ENCODE measurements around the gene ASCC3.
"Not testable (repeated sequence)": the region's sequence is repeated elsewhere in the genome, so short reads cannot be mapped to it uniquely, and the experiment has no call there.

Gene ASCC3

DNA sequence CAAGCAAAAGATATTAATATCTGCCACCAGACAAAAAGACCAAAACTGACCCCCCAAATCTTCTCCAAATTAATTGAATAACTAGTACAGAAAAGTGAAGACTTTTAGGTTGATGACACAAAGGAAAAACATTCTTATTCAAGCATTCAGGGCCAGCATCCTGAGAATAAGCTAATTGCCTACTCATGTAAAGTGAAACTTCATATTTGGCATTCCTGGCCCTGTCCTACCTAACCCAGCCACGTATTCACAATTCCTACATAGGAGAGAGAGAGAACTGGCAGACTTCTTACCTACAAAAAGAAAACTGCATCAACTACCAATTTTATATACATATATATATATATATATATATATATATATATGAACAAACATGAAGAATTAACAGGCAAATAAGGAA, 4.9 kb upstream of the ASCC3 start:
- in situ Hi-C loops (cut with HindIII; ENCODE audit: low sequenced_read_pairs): no loop called here

DNA sequence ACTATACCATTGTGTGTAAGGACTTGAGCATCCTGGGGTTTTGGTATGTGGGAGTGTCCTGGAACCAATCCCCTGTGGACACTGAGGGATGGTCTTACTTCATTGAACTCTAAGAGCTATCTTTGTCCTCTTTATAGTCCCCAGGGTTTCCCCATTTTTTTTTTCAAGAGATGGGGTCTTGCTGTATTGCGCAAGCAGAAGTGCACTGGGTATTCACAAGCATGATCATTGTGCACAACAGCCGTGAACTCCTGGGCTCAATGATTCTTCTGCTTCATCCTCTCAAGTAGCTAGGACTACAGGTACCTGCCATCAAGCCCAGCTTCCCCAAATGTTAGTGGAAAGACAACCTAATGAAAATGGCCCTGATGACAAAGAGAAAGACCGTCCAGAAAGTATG, 2.2 kb upstream of the ASCC3 start:
- in situ Hi-C loops (cut with HindIII; ENCODE audit: low sequenced_read_pairs): no loop called here

DNA sequence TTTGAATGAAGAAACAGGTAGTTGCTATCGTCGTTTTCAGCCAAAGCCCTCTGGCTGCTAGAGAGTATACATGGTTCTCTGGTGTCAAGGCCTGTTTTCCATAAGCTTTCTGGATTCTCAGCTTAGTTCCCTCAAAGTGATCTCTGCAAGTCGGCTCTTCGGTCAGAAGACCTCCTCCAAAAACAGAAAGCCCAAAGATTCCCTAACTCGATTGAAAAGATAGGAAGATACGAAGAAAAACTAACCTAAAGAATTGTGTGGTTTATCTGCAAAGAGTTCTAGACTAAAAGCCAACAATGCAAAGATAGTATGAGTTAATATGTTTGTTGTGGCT, 545 bp upstream of the ASCC3 start:
- in situ Hi-C loops (cut with HindIII; ENCODE audit: low sequenced_read_pairs): no loop called here

DNA sequence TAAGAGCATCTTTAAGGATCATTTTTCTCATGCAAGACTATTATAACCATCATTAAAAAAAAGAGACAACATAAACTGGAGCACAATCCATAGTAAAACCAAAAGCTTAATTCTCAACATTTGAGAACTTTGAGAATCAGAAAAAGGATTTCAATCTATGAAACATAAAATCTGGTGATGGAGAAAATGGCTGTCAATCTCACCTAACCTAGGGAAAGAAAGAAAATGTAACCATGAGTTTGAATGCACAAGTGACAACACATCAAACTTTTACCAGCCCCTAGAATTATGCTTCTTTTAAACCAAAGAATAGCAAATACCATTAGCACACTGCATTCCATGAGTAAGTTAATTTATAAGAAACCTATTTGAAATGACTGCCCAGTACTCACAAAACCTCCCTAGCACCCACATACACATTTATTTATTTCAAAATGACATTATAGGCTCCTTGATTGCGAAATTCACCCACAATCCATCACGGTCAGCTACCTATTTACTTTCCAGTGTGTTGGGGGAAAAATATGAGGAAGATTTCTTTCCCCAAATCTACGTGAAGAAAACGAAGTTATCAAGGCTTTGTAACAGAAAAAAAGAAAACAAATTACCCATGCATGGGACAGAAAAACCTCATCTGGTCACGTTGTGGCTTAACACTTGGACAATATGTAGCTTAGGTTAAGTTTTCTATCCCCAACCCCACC, 828 bp downstream of the ASCC3 start:
- in situ Hi-C loops (cut with HindIII; ENCODE audit: low sequenced_read_pairs): no loop called here

DNA sequence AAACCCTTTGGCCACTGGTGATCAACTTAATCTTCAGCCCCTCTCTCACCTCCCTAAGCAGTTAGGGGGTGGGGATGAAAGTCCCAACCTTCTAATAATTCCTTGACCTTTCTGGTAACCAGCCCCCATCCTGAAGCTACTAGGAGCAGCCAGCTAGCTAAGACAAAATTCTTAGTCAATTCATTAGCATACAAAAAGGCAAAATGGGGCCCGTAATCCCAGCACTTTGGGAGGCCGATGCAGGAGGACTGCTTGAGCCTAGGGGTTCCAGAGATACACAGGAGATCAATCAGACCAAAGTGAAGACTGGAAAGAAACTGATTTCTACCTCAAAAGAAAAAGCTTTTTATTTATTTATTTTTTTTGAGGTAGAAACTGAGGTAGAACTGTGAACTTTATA, 1.8 kb downstream of the ASCC3 start:
- in situ Hi-C loops (cut with HindIII; ENCODE audit: low sequenced_read_pairs): no loop called here

DNA sequence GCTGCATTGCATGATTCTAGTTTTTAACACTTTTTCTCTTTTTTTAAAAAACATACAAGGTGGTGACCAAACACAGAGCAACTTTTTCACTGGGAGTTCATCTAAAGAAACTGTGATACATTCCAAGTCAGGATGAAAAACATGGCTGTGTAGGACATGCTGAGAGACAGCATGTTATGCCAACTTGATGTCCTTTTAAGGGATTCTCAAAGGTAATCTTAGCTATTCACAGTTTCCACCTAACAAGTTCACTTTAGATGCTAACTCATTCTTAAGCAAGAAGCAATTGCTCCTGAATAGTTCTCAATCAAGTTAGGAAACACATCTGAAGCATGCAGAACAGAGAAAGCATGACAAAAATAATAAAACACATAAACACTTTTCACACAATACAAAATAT, 3.3 kb downstream of the ASCC3 start:
- in situ Hi-C loops (cut with HindIII; ENCODE audit: low sequenced_read_pairs): no loop called here

DNA sequence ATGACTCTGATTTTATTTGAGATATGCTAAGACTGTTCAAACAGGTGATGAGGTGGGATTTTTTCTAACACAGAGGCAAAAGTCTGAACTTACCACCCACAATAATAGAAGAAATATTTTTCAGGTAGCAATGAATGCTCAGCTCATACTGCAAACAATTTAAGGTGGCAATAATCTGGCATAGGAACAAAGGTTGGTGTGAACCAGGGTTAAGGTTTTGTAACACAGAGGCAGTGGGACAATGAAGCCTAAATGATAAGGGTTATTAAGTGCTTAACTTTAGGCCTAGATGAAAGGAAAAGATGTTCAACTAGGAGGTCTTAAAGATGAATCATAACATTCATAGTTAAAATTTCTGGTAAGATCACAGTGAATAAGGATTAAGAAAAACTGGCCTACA, 4.9 kb downstream of the ASCC3 start:
- in situ Hi-C loops (cut with HindIII; ENCODE audit: low sequenced_read_pairs): no loop called here

DNA sequence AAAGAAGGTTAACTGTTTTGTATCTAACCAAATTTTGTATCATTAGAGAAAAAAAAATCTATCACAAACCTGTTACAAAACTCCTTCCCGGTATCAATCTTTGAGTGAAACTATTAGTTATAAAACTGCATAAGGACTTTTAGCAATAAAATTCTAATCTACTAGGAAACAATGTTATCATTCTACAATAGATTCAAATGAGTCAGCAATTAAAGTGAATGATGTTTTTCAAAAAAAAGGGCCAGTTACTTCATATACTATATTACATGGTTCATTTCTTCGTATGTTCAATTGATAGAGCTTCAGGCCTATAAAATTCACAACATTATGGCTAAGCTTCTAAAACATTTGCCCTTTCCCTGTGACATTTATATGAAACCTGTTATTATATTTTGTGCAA, 15.6 kb downstream of the ASCC3 start:
- in situ Hi-C loops (cut with HindIII; ENCODE audit: low sequenced_read_pairs): no loop called here

DNA sequence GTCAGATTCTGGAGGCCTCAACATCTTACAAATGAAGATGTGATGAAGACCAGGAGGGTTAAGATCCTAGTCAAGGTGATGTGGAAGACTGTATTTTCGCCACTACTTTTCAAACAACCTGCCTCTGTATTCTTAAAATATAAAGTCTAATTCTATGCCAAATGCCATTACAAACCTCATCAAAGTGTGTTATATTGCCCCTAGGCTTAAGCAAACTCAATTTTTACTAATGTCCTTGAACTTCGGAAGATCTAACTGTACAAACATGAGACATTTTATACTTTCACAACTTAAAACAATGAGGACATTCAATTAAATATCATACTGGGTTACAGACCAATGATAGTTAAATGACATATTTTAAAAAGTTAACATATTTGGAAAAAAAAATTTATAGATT, 19.1 kb downstream of the ASCC3 start:
- in situ Hi-C loops (cut with HindIII; ENCODE audit: low sequenced_read_pairs): no loop called here

DNA sequence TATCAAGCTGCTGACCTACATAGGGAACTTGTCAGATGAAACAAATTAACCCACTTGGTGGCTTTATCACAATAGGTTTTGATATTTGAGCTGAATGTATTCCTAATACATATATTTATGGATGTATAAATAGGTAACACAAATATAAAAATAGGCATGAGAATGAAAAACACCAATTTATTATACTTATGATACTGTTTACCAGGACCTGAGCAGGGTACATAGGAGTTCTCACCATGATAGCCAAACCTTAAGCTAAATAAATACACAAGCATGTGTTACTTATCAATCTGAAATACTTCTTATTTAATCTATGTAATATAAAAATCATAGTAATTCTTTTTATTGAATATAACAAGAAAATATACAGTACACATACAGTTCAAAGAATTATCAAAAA, 25.0 kb downstream of the ASCC3 start:
- in situ Hi-C loops (cut with HindIII; ENCODE audit: low sequenced_read_pairs): no loop called here

DNA sequence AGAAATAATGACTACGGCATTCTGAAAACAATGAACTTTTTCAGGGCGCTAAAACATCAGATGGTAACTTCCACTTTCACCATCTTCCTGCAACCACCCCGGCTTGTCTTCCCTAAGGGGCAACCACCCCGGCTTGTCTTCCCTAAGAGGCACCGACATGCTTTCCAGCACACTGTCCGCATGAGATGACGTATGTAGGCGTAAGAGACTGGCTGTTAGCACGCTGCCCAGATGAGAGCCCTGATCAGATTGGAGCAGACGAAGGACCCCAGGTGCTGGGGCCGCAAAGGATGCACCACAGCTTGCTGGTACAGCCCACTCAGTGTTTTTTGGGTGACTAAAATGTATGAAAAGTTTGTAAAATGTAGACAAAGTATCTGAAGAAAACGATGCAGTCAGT, 29.3 kb downstream of the ASCC3 start:
- in situ Hi-C loops (cut with HindIII; ENCODE audit: low sequenced_read_pairs): no loop called here

DNA sequence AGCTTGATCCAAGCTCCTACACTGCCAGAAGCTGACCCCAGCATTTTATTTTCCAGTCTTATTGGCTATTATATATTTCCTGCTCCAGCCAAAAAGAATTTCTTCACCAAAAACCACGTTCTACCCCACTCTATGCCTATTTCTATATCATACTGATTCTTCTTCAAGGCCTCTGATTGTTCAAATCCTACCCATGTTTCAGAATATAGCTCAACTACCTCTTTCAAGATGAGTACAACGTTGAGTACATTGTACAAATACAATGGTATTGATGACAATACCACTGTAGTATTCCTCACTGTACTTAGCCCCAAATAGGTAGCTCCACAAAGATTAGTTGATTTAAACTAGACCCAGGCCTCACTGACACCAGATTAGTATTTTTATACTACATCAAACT, 31.0 kb downstream of the ASCC3 start:
- in situ Hi-C loops (cut with HindIII; ENCODE audit: low sequenced_read_pairs): no loop called here

DNA sequence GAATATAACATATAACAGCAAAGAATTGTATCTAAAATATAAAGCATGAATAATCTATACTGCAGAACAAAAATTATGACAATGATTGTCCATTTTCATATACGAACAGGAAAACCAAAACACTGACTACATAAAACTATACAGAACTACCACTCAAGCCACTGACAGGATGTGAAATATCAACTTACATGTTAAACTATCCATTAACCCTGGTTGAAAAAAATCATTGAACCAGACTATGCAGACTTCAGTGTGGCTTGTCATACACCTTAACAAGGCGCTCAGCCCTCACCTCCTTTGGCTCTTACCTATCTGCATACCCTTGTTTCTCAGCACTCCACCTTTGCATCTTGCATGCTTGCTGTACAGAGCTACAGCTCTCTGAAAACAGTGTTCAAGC, 34.9 kb downstream of the ASCC3 start:
- in situ Hi-C loops (cut with HindIII; ENCODE audit: low sequenced_read_pairs): no loop called here

DNA sequence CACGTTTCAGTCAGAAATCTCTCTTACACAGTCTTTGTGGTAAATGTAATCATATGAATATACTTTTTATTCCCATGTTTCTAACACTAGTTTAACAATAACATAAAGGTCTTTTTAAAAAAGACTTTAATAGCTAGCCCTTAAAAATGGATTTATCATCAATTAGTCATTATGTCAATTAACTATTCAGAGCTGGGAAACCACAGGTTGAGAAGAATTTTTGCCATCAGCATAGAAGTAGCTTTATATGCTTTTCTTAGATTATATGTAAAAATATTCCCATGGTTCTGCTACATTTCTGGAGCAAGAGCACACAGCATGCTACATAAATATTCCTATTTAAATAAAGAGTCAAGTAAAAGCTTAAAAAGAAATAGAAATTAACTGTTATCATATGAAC, 35.5 kb downstream of the ASCC3 start:
- in situ Hi-C loops (cut with HindIII; ENCODE audit: low sequenced_read_pairs): no loop called here

DNA sequence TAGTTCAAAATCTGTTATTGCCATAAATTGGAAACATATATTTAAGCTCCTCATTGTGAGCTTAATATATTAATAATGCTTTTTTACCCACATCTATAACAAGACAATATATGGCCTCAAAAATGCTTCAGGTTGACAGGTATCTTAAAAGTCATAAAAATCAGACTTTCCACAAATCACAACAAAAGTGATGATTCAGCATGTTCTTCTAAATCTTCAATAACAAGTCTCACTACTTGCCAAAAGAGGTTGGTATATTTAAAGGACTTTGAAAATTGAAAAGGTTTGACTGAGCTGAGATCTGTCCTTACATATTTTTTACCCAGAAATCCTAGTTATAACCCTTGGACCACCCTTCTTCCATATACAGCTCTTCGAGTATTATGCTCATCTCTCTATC, 41.7 kb downstream of the ASCC3 start:
- in situ Hi-C loops (cut with HindIII; ENCODE audit: low sequenced_read_pairs): no loop called here

DNA sequence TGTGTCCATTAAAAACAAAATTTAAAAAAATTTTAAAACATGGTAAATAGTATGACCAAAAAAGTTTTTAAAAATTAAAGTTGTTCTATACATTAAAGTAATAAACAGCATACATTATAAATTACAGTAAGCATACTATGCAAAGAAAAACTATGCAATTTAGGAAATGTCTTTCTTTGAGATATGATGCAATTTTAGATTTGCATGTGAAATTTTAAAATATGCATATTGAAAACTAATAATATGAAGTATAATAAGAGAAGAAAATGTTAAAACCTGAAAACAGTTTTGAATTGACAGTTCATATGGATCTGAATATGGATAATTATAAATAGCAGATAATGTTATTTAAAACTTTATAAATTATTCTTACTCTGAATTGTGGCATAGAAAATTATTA, 43.1 kb downstream of the ASCC3 start:
- in situ Hi-C loops (cut with HindIII; ENCODE audit: low sequenced_read_pairs): no loop called here

DNA sequence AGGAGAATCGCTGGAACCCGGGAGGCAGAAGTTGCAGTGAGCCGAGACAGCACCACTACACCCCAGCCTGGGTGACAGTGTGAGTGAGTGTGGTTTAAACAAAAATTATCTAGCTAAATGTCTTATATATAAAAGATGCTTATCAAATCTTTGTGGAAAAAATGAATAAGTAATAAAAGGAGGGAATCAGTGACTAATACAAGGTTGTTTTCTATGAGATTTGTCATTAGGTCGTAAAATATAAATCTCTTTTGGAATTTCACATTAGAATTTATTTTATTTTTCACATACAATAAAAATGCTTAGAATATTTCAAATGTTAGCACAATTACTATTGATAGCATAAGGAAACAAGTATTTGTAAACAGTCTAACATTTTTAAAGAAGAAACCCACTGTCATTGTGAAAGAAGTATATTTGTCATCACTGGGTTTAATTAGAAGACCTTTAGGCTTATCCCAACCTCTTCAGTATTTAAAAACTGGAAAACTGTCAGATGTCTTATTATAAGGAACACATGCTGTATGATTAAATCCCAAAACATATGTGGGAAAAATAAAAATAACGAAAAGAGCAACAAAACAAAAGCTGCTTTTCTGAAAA, 47.1 kb downstream of the ASCC3 start:
- in situ Hi-C loops (cut with HindIII; ENCODE audit: low sequenced_read_pairs): no loop called here

DNA sequence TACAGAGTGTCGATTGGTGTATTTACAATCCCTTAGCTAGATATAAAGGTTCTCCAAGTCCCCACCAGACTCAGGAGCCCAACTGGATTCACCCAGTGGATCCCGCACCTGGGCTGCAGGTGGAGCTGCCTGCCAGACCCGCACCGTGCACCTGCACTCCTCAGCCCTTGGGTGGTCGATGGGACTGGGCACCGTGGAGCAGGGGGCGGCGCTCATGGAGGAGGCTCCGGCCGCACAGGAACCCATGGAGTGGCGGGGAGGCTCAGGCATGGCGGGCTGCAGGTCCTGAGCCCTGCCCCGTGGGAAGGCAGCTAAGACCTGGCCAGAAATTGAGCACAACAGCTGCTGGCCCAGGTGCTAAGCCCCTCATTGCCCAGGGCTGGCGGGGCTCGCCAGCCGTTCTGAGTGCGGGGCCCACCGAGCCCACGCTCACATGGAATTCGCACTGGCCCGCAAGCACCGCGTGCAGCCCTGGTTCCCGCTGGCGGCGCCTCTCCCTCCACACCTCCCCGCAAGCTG, 52.0 kb downstream of the ASCC3 start:
- in situ Hi-C loops (cut with HindIII; ENCODE audit: low sequenced_read_pairs): not testable (repeated sequence)

DNA sequence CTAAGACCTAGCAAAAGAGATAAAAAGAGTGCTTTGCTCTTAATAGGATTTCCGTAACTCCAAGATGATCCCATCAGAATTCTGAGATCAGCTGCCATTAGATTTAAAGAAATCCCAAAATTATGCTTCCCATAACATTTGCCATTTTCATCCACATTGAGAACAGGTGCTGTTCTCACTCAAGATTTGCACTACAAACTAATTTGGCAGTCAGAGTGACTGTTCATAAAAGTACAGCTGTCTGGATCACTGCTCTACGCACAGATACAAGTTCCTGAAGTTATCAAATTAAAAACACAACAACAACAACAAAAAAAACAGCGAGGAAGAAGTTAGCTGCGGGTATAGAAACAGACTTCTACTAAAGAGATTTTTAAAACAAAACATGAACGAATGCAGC, 58.1 kb downstream of the ASCC3 start:
- in situ Hi-C loops (cut with HindIII; ENCODE audit: low sequenced_read_pairs): no loop called here

DNA sequence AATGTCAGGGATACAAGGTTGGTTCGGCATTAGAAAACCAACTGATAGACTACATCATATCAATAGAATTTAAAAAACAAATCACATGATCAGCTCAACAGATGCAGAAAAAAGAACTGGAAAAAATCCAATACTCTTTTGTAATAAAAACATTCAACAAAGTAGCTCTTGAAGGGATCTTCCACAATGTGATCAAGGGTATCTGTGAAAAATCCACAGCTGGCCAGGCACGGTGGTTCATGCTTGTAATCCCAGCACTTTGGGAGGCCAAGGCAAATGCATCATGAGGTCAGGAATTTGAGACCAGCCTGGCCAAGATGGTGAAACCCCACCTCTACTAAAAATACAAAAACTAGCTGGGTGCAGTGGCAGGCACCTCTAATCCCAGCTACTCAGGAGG, 63.1 kb downstream of the ASCC3 start:
- in situ Hi-C loops (cut with HindIII; ENCODE audit: low sequenced_read_pairs): no loop called here

DNA sequence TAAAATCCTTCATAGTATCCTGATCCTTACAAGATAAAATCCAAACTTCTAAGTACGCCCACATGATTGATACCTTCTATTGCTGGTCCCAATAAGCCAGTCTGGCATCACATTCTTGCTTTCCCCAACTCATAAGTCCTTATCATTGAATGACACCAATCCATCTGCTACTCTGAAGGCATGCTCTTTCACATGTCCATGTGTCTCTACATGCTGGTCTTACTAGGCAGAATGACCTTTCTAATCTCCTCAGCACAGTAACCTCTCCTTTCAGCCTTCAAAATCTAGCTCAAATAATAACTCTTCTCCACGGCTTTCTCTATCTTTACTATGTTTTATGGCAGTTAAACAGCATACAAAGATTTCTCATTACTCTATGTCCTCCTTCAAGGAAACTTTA, 71.1 kb downstream of the ASCC3 start:
- in situ Hi-C loops (cut with HindIII; ENCODE audit: low sequenced_read_pairs): no loop called here

DNA sequence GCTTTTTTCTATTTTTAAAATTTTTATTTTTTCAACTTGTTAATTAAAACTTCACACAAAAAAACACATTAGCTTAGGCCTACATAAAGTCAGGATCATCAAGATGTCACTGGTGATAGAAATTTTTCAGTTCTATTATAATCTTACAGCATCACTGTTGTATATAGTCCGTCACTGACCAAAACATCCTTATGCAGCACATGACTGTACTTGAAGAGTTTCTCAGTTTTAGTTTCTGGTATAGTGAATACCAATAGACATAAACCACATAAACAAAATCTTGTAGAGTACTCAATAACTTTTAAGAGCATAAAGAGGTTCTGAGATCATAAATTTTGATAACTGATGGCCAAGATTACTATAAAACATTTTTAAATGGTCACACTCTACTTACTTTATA, 71.8 kb downstream of the ASCC3 start:
- in situ Hi-C loops (cut with HindIII; ENCODE audit: low sequenced_read_pairs): no loop called here

DNA sequence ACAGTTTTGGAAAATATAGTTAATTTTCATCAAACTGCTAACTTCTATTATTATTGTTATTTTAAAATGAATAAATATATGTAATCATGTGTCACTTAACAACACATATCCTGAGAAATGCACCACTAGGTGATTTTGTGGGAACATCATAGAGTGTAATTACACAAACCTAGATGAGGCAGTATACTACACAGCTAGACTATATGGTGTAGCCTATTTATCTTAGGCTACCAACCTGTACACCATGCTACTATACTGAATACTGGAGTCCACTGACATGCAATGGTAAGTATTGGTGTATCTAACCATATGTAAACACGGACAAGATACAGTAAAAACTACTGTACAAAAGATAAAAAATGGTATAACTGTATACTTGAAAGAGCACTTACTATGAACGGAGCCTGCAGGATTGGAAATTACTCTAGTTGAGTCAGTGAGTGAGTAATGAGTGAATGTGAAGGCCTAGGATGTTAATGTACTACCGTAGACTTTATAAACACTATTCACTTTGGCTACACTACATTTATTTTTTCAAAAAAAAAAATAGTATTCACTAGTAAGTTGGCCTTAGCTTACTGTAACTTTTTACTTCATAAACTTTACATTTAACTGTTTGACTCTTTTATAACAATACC, 72.4 kb downstream of the ASCC3 start:
- in situ Hi-C loops (cut with HindIII; ENCODE audit: low sequenced_read_pairs): no loop called here
